ENCODE data around the gene NOP56.
"Not testable (repeated sequence)": the region's sequence is repeated elsewhere in the genome, so short reads cannot be mapped to it uniquely, and the experiment has no call there.

DNA sequence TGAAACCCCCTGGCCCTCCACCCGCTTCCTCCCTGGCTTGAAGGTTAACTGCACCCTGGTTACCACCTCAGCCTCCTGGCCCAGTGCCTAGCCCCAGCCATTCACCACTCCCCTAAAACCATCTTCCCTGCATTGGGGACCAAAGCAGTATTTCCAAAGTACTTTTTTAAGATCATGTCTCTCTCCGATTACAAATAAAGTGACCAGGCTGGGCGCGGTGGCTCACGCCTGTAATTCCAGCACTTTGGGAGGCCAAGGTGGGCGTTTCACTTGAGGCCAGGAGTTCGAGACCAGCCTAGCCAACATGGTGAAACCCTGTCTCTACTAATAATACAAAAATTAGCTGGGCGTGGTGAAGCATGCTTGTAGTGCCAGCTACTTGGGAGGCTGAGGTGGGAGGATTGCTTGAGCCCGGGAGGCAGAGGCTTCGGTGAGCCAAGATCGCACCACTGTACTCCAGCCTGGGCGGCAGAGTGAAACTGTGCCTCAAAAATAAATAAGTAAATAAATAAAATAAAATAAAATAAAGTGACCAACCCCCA lies 43.6 kb downstream of the NOP56 start:
- TF ChIP-seq, protein P1, sequence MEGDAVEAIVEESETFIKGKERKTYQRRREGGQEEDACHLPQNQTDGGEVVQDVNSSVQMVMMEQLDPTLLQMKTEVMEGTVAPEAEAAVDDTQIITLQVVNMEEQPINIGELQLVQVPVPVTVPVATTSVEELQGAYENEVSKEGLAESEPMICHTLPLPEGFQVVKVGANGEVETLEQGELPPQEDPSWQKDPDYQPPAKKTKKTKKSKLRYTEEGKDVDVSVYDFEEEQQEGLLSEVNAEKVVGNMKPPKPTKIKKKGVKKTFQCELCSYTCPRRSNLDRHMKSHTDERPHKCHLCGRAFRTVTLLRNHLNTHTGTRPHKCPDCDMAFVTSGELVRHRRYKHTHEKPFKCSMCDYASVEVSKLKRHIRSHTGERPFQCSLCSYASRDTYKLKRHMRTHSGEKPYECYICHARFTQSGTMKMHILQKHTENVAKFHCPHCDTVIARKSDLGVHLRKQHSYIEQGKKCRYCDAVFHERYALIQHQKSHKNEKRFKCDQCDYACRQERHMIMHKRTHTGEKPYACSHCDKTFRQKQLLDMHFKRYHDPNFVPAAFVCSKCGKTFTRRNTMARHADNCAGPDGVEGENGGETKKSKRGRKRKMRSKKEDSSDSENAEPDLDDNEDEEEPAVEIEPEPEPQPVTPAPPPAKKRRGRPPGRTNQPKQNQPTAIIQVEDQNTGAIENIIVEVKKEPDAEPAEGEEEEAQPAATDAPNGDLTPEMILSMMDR (IDR thresholded peaks at IDR 0.05; ENCODE audit: insufficient read depth, low read length), result not testable (repeated sequence)
- TF ChIP-seq POLR2AphosphoS5 (IDR thresholded peaks at IDR 0.05; ENCODE audit: low read depth), result not testable (repeated sequence)
- TF ChIP-seq, protein P2, sequence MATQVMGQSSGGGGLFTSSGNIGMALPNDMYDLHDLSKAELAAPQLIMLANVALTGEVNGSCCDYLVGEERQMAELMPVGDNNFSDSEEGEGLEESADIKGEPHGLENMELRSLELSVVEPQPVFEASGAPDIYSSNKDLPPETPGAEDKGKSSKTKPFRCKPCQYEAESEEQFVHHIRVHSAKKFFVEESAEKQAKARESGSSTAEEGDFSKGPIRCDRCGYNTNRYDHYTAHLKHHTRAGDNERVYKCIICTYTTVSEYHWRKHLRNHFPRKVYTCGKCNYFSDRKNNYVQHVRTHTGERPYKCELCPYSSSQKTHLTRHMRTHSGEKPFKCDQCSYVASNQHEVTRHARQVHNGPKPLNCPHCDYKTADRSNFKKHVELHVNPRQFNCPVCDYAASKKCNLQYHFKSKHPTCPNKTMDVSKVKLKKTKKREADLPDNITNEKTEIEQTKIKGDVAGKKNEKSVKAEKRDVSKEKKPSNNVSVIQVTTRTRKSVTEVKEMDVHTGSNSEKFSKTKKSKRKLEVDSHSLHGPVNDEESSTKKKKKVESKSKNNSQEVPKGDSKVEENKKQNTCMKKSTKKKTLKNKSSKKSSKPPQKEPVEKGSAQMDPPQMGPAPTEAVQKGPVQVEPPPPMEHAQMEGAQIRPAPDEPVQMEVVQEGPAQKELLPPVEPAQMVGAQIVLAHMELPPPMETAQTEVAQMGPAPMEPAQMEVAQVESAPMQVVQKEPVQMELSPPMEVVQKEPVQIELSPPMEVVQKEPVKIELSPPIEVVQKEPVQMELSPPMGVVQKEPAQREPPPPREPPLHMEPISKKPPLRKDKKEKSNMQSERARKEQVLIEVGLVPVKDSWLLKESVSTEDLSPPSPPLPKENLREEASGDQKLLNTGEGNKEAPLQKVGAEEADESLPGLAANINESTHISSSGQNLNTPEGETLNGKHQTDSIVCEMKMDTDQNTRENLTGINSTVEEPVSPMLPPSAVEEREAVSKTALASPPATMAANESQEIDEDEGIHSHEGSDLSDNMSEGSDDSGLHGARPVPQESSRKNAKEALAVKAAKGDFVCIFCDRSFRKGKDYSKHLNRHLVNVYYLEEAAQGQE (IDR thresholded peaks at IDR 0.05; ENCODE audit: insufficient replicate concordance, low read depth), result not testable (repeated sequence)
